ENCODE data around the gene CDHR3.

Gene CDHR3

GRCh38 chr7:106062521-106062931, 99.5 kb downstream of the CDHR3 start:
- DNase-seq (ENCODE audit: low read depth, low spot score) = no peak
- H3K4me3 ChIP-seq (ENCODE audit: low read depth, low read length) = no peak overlapping the region
- in situ Hi-C loops (cut with HindIII; ENCODE audit: low sequenced_read_pairs) = loop anchor here (25.0 kb wide), 1 partner anchor 100 kb away; no protein-coding TSS in a partner anchor
- no peak for TF ChIP-seq CTCF (IDR thresholded peaks at IDR 0.05; ENCODE audit: low read depth, low read length)

GRCh38 chr7:106063024-106063423, 100.0 kb downstream of the CDHR3 start:
- no peak for DNase-seq (ENCODE audit: low read depth, low spot score)
- in situ Hi-C loops (cut with HindIII; ENCODE audit: low sequenced_read_pairs) = loop anchor here (25.0 kb wide), 1 partner anchor 99 kb away; no protein-coding TSS in a partner anchor

GRCh38 chr7:106063692-106064091, 100.6 kb downstream of the CDHR3 start:
- TF ChIP-seq CTCF (IDR thresholded peaks at IDR 0.05; ENCODE audit: low read depth, low read length) = no peak
- DNase-seq (ENCODE audit: low read depth, low spot score) = no peak
- in situ Hi-C loops (cut with HindIII; ENCODE audit: low sequenced_read_pairs) = loop anchor here (25.0 kb wide), 1 partner anchor 99 kb away; no protein-coding TSS in a partner anchor
- no peak overlapping the region for H3K4me3 ChIP-seq (ENCODE audit: low read depth, low read length)

More at GRCh38 chr7:106063024-106063423, 100.0 kb downstream of the CDHR3 start:
- no peak for TF ChIP-seq CTCF (IDR thresholded peaks at IDR 0.05; ENCODE audit: low read depth, low read length)
- H3K4me3 ChIP-seq (ENCODE audit: low read depth, low read length) = no peak overlapping the region

GRCh38 chr7:106064316-106064715, 101.3 kb downstream of the CDHR3 start:
- no peak overlapping the region for H3K4me3 ChIP-seq (ENCODE audit: low read depth, low read length)
- in situ Hi-C loops (cut with HindIII; ENCODE audit: low sequenced_read_pairs) = loop anchor here (25.0 kb wide), 1 partner anchor 98 kb away; no protein-coding TSS in a partner anchor
- no peak for DNase-seq (ENCODE audit: low read depth, low spot score)
- TF ChIP-seq CTCF (IDR thresholded peaks at IDR 0.05; ENCODE audit: low read depth, low read length) = no peak

- peak overlapping the region; percentile 28 for H3K4me3 ChIP-seq (ENCODE audit: low read depth, low read length)
- no peak for TF ChIP-seq CTCF (IDR thresholded peaks at IDR 0.05; ENCODE audit: low read depth, low read length)
- DNase-seq (ENCODE audit: low read depth, low spot score) = peak; percentile 93
- in situ Hi-C loops (cut with HindIII; ENCODE audit: low sequenced_read_pairs) = loop anchor here (25.0 kb wide), 1 partner anchor 97 kb away; no protein-coding TSS in a partner anchor
These were observed 101.9 kb downstream of the CDHR3 start for GRCh38 chr7:106064771-106065574.

- no peak for TF ChIP-seq CTCF (IDR thresholded peaks at IDR 0.05; ENCODE audit: low read depth, low read length)
- in situ Hi-C loops (cut with HindIII; ENCODE audit: low sequenced_read_pairs) = loop anchor here (25.0 kb wide), 1 partner anchor 96 kb away; no protein-coding TSS in a partner anchor
- peak; percentile 44 for DNase-seq (ENCODE audit: low read depth, low spot score)
- peak overlapping the region; percentile 28 for H3K4me3 ChIP-seq (ENCODE audit: low read depth, low read length)
These were observed 102.8 kb downstream of the CDHR3 start for GRCh38 chr7:106065575-106066500.
